HUDEP-2 (cell line): Measurements from ENCODE around the gene KIFAP3.
"Not testable (repeated sequence)": the region's sequence is repeated elsewhere in the genome, so short reads cannot be mapped to it uniquely, and the experiment has no call there.

ENCODE experiments used
- DNase-seq, 76 experiments: peaks; one replicate each; lab custom pipeline; 2025; ENCODE audit not compliant: unreplicated experiment in 76 of 76; lab: John Stamatoyannopoulos, UW

The KIFAP3 gene

GRCh38 chr1:170064821-170065220, 9.7 kb downstream of the KIFAP3 start:
- DNase-seq: no peak

- DNase-seq: peak in 7 of 76 experiments; percentile 2 to 54 (median 20)
Measured at GRCh38 chr1:170063109-170063826, 11.2 kb downstream of the KIFAP3 start.

- DNase-seq: not testable (repeated sequence)
Measured at GRCh38 chr1:170061676-170062075, 12.8 kb downstream of the KIFAP3 start.

GRCh38 chr1:170060015-170060520, 14.4 kb downstream of the KIFAP3 start:
- DNase-seq: not testable (repeated sequence)

GRCh38 chr1:170049176-170049800, 25.2 kb downstream of the KIFAP3 start:
- peak in 11 of 76 experiments; percentile 7 to 36 (median 15) for DNase-seq

- no peak for DNase-seq
Measured at GRCh38 chr1:170048515-170048914, 26.0 kb downstream of the KIFAP3 start.

GRCh38 chr1:170044187-170044586, 30.3 kb downstream of the KIFAP3 start:
- no peak for DNase-seq

- DNase-seq: peak in 34 of 76 experiments; percentile 2 to 67 (median 23)
Measured at GRCh38 chr1:170041423-170042192, 32.9 kb downstream of the KIFAP3 start.

GRCh38 chr1:170032531-170033280, 41.8 kb downstream of the KIFAP3 start:
- DNase-seq: no peak

- no peak for DNase-seq
Measured at GRCh38 chr1:170030212-170030611, 44.3 kb downstream of the KIFAP3 start.

GRCh38 chr1:170027760-170028159, 46.7 kb downstream of the KIFAP3 start:
- no peak for DNase-seq

GRCh38 chr1:170020859-170021258, 53.6 kb downstream of the KIFAP3 start:
- no peak for DNase-seq

- no peak for DNase-seq
Measured at GRCh38 chr1:170017478-170017877, 57.0 kb downstream of the KIFAP3 start.

- no peak for DNase-seq
Measured at GRCh38 chr1:170012920-170013319, 61.6 kb downstream of the KIFAP3 start.

- DNase-seq: peak in 27 of 76 experiments; percentile 1 to 34 (median 9)
Measured at GRCh38 chr1:170010443-170010842, 64.1 kb downstream of the KIFAP3 start.

GRCh38 chr1:170009551-170009950, 64.9 kb downstream of the KIFAP3 start:
- no peak for DNase-seq

- DNase-seq: not testable (repeated sequence)
Measured at GRCh38 chr1:170008745-170009144, 65.8 kb downstream of the KIFAP3 start.

- DNase-seq: peak in 21 of 76 experiments; percentile 1 to 29 (median 8)
Measured at GRCh38 chr1:170003270-170003835, 71.1 kb downstream of the KIFAP3 start.

- no peak for DNase-seq
Measured at GRCh38 chr1:170001266-170001665, 73.2 kb downstream of the KIFAP3 start.

GRCh38 chr1:169999761-170000160, 74.7 kb downstream of the KIFAP3 start:
- DNase-seq: no peak
